ENCODE data around the gene RAMAC. TPM values are rescaled to one million over a fixed set of nuclear protein-coding genes. Genes with fewer than 3 reads are reported as not detected.
"Not testable (repeated sequence)": the region's sequence is repeated elsewhere in the genome, so short reads cannot be mapped to it uniquely, and the experiment has no call there.

The RAMAC gene
- 40.7 and 44.8 TPM in 2 replicates for total RNA-seq (2014; rRNA removed; shearing (Covaris generic))

- DNase-seq (ENCODE audit: low read depth), result peak; percentile 96
Measured at GRCh38 chr15:82985688-82986441, at the start of gene RAMAC. RAMAC (plus strand) TSS chr15:82986210; CDS start chr15:82989019, 2,809 bp downstream.

DNA sequence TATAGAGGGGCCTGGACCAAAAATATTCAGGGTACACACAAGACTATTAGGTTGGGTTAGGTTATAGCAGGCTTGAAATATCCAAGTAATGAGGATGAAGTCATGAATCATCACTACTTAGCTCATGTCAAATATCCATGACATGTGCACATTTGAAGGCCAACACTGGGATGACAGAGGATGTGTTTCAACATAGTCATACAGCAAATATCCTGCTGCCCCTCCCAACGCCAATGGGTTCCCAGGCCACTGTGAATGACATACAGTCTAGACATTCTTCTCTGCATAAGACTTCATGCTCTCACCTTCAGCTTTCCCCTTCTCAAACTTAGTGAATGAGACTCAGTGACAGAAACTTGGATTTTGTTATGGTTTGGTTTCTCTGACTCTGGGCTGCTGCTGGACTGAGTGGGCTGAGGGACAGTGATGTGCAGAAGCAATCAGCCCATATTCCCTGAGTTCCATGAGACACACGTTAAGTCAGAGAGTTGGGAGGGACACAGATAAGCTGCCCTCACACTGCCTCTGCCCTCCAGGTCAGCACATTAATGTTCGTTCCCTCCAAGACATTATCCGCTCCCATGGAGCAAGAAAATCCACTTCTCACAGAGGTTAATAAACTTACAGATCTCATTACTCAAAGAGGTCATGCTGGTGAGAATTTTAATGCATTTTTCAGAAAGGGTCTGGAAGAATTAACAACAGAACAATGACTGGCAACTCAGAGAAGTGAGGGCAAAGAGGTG lies 48.9 kb upstream of the RAMAC start:
- DNase-seq (ENCODE audit: low read depth), result peak; percentile 62

- DNase-seq (ENCODE audit: low read depth), result no peak
Measured at GRCh38 chr15:82937712-82938058, 48.3 kb upstream of the RAMAC start.

DNA sequence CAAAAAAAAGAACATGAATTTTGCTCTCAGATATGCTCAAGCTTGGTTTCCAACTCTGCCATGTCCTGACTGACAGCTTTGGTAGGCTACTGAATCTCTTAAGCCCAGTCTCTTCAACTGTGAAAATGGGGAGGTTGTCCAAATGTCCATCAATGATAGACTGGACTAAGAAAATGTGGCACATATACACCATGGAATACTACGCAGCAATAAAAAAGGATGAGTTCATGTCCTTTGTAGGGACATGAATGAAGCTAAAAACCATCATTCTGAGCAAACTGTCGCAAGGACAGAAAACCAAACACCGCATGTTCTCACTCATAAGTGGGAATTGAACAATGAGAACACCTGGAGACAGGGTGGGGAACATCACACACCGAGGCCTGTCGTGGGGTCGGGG lies 46.3 kb upstream of the RAMAC start:
- not testable (repeated sequence) for DNase-seq (ENCODE audit: low read depth)

DNA sequence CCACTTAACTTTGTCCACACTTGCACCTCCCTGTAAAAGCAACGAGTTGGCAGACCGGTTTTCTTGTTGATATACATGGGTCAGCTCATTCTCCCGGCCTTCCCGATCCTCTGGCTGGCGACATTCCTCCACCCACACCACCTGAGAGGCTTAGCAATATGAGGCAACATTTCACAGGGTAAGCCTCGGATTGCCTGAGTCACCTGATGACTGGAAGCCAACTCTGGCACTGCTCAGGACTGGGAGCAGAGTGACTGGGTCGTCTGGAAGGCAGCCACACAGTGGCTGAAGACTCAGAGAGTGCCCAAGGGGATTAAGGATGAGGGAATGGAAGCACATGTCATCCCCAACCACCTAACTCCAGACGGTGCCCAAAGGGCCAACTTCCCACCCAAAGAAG lies 43.3 kb upstream of the RAMAC start:
- peak; percentile 95 for DNase-seq (ENCODE audit: low read depth)

GRCh38 chr15:82943176-82943575 lies 42.8 kb upstream of the RAMAC start:
- DNase-seq (ENCODE audit: low read depth), result peak; percentile 37

DNA sequence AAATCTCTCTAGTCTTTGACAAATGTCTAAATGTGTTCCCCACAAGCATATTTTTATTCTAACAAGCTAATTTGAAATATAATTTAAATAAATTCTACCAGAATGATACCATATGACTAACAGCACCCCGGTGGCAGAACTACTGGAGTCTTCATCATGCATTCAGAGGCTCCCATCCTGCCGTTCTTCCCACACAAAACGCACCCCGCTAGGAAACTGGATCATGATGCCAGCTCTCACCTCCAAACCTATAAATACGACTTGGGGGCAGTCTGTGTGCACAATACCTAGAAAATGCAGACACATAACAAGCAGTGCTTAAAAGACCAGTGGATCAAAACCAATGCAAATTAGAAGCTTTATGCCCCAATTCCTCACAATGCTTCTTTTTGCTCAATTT lies 42.0 kb upstream of the RAMAC start:
- DNase-seq (ENCODE audit: low read depth), result no peak

GRCh38 chr15:82944821-82945220 lies 41.2 kb upstream of the RAMAC start:
- peak; percentile 71 for DNase-seq (ENCODE audit: low read depth)

DNA sequence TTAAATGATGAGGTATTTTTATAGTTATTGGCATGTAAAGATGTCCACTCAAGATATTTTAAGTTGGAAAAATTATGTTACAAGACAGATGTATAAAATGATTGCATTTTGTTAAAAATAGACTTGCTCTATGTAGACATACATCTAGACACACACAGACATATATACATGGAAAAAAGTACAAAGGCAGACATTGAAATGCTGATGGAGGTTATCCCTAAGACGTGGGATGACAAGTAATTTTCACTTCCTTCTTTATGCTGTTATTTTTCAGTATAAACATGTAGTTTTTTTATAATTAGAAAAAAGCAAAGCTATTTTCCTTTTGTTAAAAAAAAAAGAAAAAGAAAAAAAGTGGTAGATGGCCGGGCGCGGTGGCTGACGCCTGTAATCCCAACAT lies 40.7 kb upstream of the RAMAC start:
- no peak for DNase-seq (ENCODE audit: low read depth)

- no peak for DNase-seq (ENCODE audit: low read depth)
Measured at GRCh38 chr15:82946155-82946701, 39.8 kb upstream of the RAMAC start.

DNA sequence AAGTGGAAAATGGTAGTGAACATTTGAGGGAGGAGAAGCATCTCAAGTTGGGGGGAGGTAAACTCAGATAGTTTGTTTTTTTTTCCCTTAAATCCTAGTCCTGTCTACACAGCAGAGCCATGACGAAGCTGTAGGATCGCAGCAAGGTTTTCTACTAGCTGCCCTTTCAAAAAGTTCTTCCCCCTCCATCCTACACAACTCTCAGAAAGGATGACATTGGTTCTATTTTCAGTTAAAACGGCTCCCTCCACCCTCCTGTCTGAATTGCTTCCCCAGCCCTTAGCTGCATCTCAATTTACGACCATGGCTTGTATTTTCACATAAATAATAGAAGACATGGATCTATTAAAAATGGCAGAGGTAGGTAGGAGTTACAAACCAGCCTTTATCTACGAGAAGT lies 35.7 kb upstream of the RAMAC start:
- no peak for DNase-seq (ENCODE audit: low read depth)

GRCh38 chr15:82950746-82951370 lies 35.2 kb upstream of the RAMAC start:
- DNase-seq (ENCODE audit: low read depth), result no peak

DNA sequence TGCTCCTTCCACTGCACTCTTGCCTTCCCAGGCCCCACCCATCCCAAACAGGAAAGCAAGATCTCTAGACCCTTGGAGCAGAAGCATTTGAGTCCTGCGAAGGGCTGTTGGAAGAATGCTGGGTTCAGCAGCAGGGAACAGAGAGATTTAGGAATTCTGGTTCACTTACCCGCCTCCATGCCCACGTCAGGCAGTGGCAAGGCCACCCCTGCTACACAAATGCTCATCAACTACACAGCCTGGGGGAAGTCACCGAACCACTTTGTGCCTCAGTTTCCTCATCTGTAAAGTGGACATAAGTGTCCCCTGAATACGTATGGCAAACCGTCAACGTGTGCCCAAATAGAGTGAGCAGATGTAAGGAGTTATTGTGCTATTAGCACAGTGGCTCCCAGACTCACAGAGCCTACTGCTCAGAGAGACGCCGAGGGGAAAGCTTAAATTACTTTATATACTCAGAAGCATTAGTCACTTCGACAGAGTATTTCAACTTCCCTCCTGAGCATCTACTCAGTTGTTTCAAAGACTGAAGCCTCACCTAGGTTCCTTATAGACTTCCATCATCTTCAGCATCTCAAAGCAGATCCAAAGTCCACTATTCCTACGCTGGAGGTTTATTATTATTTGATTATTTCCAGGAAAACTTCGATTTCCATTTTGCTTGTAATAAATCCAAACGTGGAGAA lies 34.4 kb upstream of the RAMAC start:
- peak; percentile 20 for DNase-seq (ENCODE audit: low read depth)

DNA sequence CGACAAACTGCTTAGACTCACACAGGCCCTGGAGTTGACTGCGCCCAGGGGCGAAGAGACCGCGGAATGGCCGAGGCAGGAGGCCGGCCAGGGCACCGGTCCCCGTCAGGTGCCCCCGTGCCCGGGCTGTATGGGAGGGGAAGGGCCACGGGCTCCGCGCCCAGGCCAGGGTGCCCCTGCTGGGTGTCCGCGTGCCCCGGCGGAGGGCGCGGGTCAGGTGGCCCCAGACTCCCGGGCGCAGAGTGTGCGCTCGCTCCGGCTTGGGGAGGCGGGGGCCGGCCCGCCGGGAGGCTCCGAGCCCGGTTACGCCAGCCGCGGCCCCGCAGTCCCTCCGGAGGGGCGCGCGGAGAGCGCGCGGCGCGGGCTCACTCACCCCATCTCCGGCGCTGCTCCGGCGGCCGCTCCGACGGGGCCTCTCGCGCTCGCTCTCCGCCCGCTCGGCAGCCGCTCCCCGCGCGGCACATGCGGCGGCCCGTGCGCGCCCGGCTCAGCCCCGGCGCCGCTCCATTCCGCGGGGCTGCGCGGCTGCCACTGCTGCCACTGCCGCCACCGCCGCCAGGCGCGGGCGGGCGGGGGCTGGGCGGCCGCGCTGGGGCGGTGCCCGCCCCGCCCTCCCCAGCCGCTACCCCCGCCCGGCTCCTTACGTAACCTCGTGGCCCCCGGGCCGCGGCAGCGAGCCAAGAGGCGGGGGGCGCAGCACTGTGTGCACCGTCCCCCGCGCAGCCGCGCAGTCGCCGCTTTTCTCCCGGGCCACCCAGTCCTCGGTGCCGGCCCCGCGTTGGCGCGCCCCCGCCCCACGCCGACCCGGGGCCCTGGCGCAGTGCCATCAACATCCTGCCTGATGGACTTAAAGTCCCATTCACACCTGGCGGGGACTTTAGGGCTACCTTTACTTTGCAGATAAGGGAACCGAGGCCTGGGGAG lies 33.6 kb upstream of the RAMAC start, which contains the start of gene HOMER2:
TSS of gene HOMER2 (minus strand) at position 563 of the 924 bp plus-strand sequence. CDS start at position 378, 185 bp downstream.
- peak; percentile 11 for DNase-seq (ENCODE audit: low read depth)

- no peak for DNase-seq (ENCODE audit: low read depth)
Measured at GRCh38 chr15:82958638-82959037, 27.4 kb upstream of the RAMAC start.

DNA sequence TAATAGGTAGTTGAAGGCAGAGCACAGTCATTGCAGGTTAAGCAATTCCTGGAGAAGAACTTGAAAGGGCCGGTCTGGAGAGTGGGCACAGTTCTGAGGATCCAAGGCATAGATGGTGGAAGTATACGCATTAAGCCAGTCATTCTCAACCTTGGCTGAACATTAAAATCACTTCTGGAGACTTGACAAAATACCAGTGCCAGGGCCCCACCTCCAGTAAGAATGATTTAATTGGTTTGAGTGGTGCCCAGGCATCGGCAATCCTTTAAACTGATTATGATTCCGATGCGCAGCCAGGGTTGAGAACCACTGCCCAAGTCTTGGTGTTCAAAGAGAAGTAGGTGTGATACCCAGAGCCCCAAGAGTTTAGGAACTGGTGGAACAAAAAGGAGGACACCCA lies 26.6 kb upstream of the RAMAC start:
- DNase-seq (ENCODE audit: low read depth), result no peak

GRCh38 chr15:82960766-82961165 lies 25.2 kb upstream of the RAMAC start:
- DNase-seq (ENCODE audit: low read depth), result no peak

GRCh38 chr15:82963471-82964341 lies 22.3 kb upstream of the RAMAC start:
- no peak for DNase-seq (ENCODE audit: low read depth)

DNA sequence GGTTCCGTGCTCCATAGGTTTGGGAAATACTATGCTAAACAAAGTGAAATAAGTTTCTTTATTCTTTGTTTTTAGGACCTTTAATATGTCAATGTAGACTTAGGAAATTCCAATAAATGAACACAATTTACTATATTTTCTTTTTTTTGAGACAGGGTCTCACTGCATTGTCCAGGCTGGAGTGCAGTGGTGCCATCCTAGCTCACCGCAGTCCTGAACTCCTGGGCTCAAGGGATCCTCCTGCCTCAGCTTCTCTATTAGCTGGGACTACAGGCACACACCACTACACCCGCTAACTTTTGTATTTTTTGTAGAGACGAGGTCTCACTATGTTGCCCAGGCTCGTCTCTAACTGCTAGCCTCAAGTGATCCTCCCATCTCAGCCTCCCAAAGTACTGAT lies 21.1 kb upstream of the RAMAC start:
- DNase-seq (ENCODE audit: low read depth), result no peak

DNA sequence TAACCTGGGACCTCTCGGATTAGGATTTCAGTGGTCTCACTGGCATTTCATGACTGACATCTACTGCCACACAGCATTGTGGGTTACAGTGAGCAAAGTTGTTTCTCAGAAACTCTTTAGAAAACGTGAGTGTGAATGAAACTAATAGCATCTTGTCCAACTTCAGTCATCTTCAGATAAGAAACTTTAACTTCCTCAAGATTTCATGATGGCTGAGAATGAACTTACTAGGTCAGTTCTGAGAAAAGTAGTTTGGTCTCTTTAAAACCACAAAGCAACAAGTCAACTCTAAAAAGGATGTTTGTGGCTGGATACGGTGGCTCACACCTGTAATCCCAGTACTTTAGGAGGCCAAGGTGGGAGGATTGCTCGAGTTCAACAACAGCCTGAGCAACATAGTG lies 19.3 kb upstream of the RAMAC start:
- DNase-seq (ENCODE audit: low read depth), result no peak
